AG09319 (cell line): Measurements from ENCODE around the gene KIF13A.

Source experiments
- DNase-seq: peaks from one replicate; pipeline ENCODE4 v3.0.0-alpha.2; 2010; ENCODE audit warnings: low read depth; ENCODE audit errors: extremely low read depth
- CTCF ChIP-seq: IDR thresholded peaks from 2 replicates; pipeline ENCODE4 v1.5.1; 2011; ENCODE audit warnings: low read depth, mild to moderate bottlenecking, inconsistent platforms, low read length, moderate library complexity

KIF13A gene

GRCh38 chr6:17965397-17965796 lies 22.0 kb downstream of the KIF13A start:
- no peak for TF ChIP-seq CTCF
- DNase-seq, result no peak

GRCh38 chr6:17964633-17965032 lies 22.8 kb downstream of the KIF13A start:
- DNase-seq, result no peak
- TF ChIP-seq CTCF, result no peak

- DNase-seq, result peak; percentile 71
- TF ChIP-seq CTCF, result no peak
These were observed 24.9 kb downstream of the KIF13A start for GRCh38 chr6:17962436-17963031.

- no peak for DNase-seq
- no peak for TF ChIP-seq CTCF
These were observed 28.1 kb downstream of the KIF13A start for GRCh38 chr6:17959302-17959701.

- no peak for DNase-seq
- TF ChIP-seq CTCF, result no peak
These were observed 29.4 kb downstream of the KIF13A start for GRCh38 chr6:17957904-17958620.

- DNase-seq, result no peak
- no peak for TF ChIP-seq CTCF
These were observed 29.9 kb downstream of the KIF13A start for GRCh38 chr6:17957498-17957897.

GRCh38 chr6:17957086-17957485 lies 30.3 kb downstream of the KIF13A start:
- no peak for TF ChIP-seq CTCF
- no peak for DNase-seq
